PC-9 (cell line): ENCODE measurements around the gene CHST7.

ENCODE experiments used
- EZH2 ChIP-seq: fragments of 200-600 bp; sonication (generic); IDR thresholded peaks from 2 replicates; pipeline ENCODE4 v1.8.0; 2017; ENCODE audit warnings: antibody characterized with exemption, low read depth
- TF ChIP-seq, protein P1 (sequence below): fragments of 200-600 bp; sonication (generic); conservative IDR thresholded peaks from 2 replicates; pipeline ENCODE4 v1.6.1; 2017; ENCODE audit warnings: mixed run types, antibody characterized with exemption, mild to moderate bottlenecking, moderate library complexity

DNA sequence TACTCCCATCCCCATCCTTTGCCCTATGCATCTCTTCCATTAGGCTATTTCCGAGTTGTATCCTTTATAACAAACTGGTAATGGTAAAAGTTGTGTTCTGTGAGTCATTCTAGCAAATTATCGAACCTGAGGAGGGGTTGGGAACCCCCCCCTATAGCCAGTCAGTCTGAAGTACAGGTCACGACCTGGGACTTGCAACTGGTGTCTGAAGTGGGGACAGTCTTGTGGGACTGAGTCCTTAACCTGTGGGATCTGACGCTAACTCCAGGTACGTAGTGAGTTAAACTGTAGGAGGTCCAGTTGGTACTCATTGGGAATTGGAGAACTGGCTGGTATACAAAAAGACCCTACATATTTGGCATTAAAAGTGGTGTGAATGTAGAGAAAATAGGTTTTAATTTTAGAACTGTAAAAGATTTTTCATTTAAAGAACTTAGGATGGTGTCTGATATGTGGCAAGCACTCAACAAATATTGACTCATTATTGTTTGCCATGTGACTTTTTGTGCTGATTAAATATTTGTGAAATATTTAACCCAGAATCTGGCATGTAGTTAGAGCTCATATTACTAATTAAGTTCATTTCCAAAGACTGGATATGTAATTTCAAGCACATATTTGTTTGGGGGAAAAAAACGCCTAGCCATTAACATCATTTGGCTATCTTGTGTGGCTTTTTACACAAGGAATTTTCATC lies 50.7 kb downstream of the CHST7 start:
- TF ChIP-seq, protein P1, sequence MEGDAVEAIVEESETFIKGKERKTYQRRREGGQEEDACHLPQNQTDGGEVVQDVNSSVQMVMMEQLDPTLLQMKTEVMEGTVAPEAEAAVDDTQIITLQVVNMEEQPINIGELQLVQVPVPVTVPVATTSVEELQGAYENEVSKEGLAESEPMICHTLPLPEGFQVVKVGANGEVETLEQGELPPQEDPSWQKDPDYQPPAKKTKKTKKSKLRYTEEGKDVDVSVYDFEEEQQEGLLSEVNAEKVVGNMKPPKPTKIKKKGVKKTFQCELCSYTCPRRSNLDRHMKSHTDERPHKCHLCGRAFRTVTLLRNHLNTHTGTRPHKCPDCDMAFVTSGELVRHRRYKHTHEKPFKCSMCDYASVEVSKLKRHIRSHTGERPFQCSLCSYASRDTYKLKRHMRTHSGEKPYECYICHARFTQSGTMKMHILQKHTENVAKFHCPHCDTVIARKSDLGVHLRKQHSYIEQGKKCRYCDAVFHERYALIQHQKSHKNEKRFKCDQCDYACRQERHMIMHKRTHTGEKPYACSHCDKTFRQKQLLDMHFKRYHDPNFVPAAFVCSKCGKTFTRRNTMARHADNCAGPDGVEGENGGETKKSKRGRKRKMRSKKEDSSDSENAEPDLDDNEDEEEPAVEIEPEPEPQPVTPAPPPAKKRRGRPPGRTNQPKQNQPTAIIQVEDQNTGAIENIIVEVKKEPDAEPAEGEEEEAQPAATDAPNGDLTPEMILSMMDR, result no peak
- no peak for TF ChIP-seq EZH2
